Activated T-helper 2 cell treated with anti-CD3 and anti-CD28 coated beads, Interferon-gamma antibody, Interleukin-2, Interleukin-4, amounts not matched to agents 10 μg/mL and 5 μg/mL and 100 μg/mL, durations not matched to agents 14 hours and 24 hours and 36 hours (primary cell): ENCODE results near the gene CARF. TPM values are rescaled to one million over a fixed set of nuclear protein-coding genes. Genes with fewer than 3 reads are reported as not detected.

ENCODE experiments used
- total RNA-seq: library from RNA; stranded (reverse); gene quantifications from 2 replicates; pipeline ENCODE4 v1.2.3, GENCODE V29; 2022

CARF gene
- total RNA-seq, 1 donor from 2014 or later = 5.0 TPM

Other genes starting within 250 kb of the CARF start
- 6.2 and 8.0 TPM in 2 replicates for gene ICA1L, start 40.5 kb upstream of the CARF start, total RNA-seq
- gene WDR12, start 602 bp upstream of the CARF start, total RNA-seq = 128 and 139 TPM in 2 replicates
- 10.6 and 12.2 TPM in 2 replicates for gene NBEAL1, start 102.6 kb downstream of the CARF start, total RNA-seq